ENCODE data around the gene SYTL3. TPM values are rescaled to one million over a fixed set of nuclear protein-coding genes. Genes with fewer than 3 reads are reported as not detected.

The SYTL3 gene
- total and polyA plus RNA-seq, 2 donors (not counting 1 experiment from before 2014, with no cell fraction given): 1.1 to 5.4 TPM

- Mint-ChIP-seq H3K27ac (peak overlapping the region; percentile 15), H3K4me1 (peaks cover 6% of the 10 kb centered on the region), H3K27me3 (no peaks in the 10 kb centered on the region), H3K9me3 (ENCODE audit: insufficient read depth) (no peaks in the 10 kb centered on the region), H3K4me3 (no peak overlapping the region)
- Histone ChIP-seq H3K27ac (ENCODE audit: low read length in 2 of 2) (no peak overlapping the region), H3K36me3 (replicated peaks in 1 of 2; ENCODE audit: control extremely low read depth in 1 of 2, control insufficient read depth in 1 of 2, extremely low read depth in 1 of 2, insufficient read depth in 2 of 2, low read length in 1 of 2) (no peaks in the 10 kb centered on the region), H3K4me3 (ENCODE audit: control extremely low read depth in 1 of 5, extremely low read depth in 1 of 5, insufficient read depth in 1 of 5, low read depth in 2 of 5, low read length in 4 of 5) (no peak overlapping the region), H4K20me1 (ENCODE audit: control insufficient read depth, insufficient read depth, low read length, poor library complexity, severe bottlenecking) (no peaks in the 10 kb centered on the region), H3K79me2 (ENCODE audit: control insufficient read depth, insufficient read depth, low read length) (no peaks in the 10 kb centered on the region), H2AFZ (ENCODE audit: insufficient read depth, low read depth, low read length, poor library complexity, severe bottlenecking) (no peak overlapping the region), H3K9me3 (ENCODE audit: control extremely low read depth in 1 of 3, control insufficient read depth in 2 of 3, insufficient read depth in 1 of 3, low read length in 2 of 3) (no peaks in the 10 kb centered on the region), H3K4me1 (ENCODE audit: control insufficient read depth in 2 of 2, insufficient read depth in 2 of 2, low read length in 2 of 2) (peaks cover 7 to 9% of the 10 kb centered on the region in 2 donors), H3K9ac (ENCODE audit: low read length) (no peak overlapping the region), H3K4me2 (replicated peaks; ENCODE audit: low read depth, low read length, poor library complexity, severe bottlenecking) (no peak overlapping the region), H3K27me3 (replicated peaks in 1 of 4; ENCODE audit: control extremely low read depth in 1 of 4, control insufficient read depth in 3 of 4, insufficient read depth in 4 of 4, low read length in 3 of 4) (no peaks in the 10 kb centered on the region)
- ATAC-seq (ENCODE audit: low read depth) (no peak), DNase-seq (peak; percentile 12)
- intact Hi-C loops (cut with micrococcal nuclease): no loop called here
- POLR2A ChIA-PET: no interaction called here
- WGBS (ENCODE audit: insufficient coverage): 96% methylated on average over 12 of the region's 13 CpGs
- no peak for TF ChIP-seq EZH2 (IDR thresholded peaks at IDR 0.05; ENCODE audit: borderline replicate concordance, insufficient read depth, low read depth, low read length, poor library complexity, severe bottlenecking)
- TF ChIP-seq CTCF (IDR thresholded peaks at IDR 0.05): no peak
- CTCF ChIA-PET: interaction anchor here (0.9 to 1.1 kb wide), 2 partner anchors 203 to 379 kb away, joined by 3 to 4 read pairs; no protein-coding TSS in a partner anchor
Observed at GRCh38 chr6:158755636-158756035, 105.8 kb downstream of the SYTL3 start.

DNA sequence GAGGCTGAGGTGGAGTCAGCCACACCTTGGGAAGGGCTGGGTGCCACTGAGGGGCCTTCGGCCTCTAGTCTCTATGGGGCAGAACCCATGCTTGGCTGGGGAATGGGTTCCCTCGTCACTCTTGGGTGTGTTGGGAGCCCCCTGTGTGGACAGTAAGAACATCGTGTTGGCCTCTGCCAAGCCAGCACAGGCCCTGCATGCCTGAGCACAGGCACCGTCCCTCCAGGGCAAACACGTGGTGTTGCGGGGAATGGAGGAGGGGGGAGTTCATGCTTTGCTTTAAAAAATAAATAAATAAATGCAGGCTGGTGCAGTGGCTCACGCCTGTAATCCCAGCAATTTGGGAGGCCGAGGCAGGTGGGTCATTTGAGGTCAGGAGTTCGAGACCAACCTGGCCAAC lies 106.3 kb downstream of the SYTL3 start:
- DNase-seq (peak; percentile 20), ATAC-seq (ENCODE audit: low read depth) (no peak)
- CTCF ChIA-PET: interaction anchor here (0.9 to 1.1 kb wide), 2 partner anchors 203 to 378 kb away, joined by 3 to 4 read pairs; no protein-coding TSS in a partner anchor
- intact Hi-C loops (cut with micrococcal nuclease): no loop called here
- no peaks in the 10 kb centered on the region for H3K79me2 ChIP-seq (ENCODE audit: control insufficient read depth, insufficient read depth, low read length)
- H3K27me3 ChIP-seq (replicated peaks in 1 of 4; ENCODE audit: control extremely low read depth in 1 of 4, control insufficient read depth in 3 of 4, insufficient read depth in 4 of 4, low read length in 3 of 4): no peaks in the 10 kb centered on the region
- Mint-ChIP-seq H3K27ac (no peak overlapping the region), H3K4me3 (no peak overlapping the region), H3K9me3 (ENCODE audit: insufficient read depth) (no peaks in the 10 kb centered on the region), H3K27me3 (no peaks in the 10 kb centered on the region), H3K4me1 (peaks cover 6% of the 10 kb centered on the region)
- no peak overlapping the region for H3K4me2 ChIP-seq (replicated peaks; ENCODE audit: low read depth, low read length, poor library complexity, severe bottlenecking)
- no peaks in the 10 kb centered on the region for H4K20me1 ChIP-seq (ENCODE audit: control insufficient read depth, insufficient read depth, low read length, poor library complexity, severe bottlenecking)
- H3K9ac ChIP-seq (ENCODE audit: low read length): no peak overlapping the region
- H2AFZ ChIP-seq (ENCODE audit: insufficient read depth, low read depth, low read length, poor library complexity, severe bottlenecking): no peak overlapping the region
- POLR2A ChIA-PET: no interaction called here
- no peak overlapping the region for H3K4me3 ChIP-seq (ENCODE audit: control extremely low read depth in 1 of 5, extremely low read depth in 1 of 5, insufficient read depth in 1 of 5, low read depth in 2 of 5, low read length in 4 of 5)
- H3K27ac ChIP-seq (ENCODE audit: low read length in 2 of 2): no peak overlapping the region
- H3K9me3 ChIP-seq (ENCODE audit: control extremely low read depth in 1 of 3, control insufficient read depth in 2 of 3, insufficient read depth in 1 of 3, low read length in 2 of 3): no peaks in the 10 kb centered on the region
- peaks cover 7 to 9% of the 10 kb centered on the region in 2 donors for H3K4me1 ChIP-seq (ENCODE audit: control insufficient read depth in 2 of 2, insufficient read depth in 2 of 2, low read length in 2 of 2)
- H3K36me3 ChIP-seq (replicated peaks in 1 of 2; ENCODE audit: control extremely low read depth in 1 of 2, control insufficient read depth in 1 of 2, extremely low read depth in 1 of 2, insufficient read depth in 2 of 2, low read length in 1 of 2): no peaks in the 10 kb centered on the region
- WGBS (ENCODE audit: insufficient coverage): 100% methylated on average over 6 of the region's 9 CpGs
- TF ChIP-seq EZH2 (IDR thresholded peaks at IDR 0.05; ENCODE audit: borderline replicate concordance, insufficient read depth, low read depth, low read length, poor library complexity, severe bottlenecking) (no peak), CTCF (IDR thresholded peaks at IDR 0.05) (no peak)

Data from B cell (primary cell).